SK-N-SH (cell line): Measurements from ENCODE around the gene FAM204A. TPM values are rescaled to one million over a fixed set of nuclear protein-coding genes. Genes with fewer than 3 reads are reported as not detected.

Experiments used
- CTCF ChIA-PET: fragments of 300-600, 350-600 bp; formaldehyde crosslinking; extraction: SDS; loops from one replicate; lab custom pipeline; 2021; lab: Yijun Ruan, JAX
- POLR2A ChIA-PET: fragments of 350-600 bp; sonication (Branson Sonifier 250); formaldehyde crosslinking; extraction: SDS; loops from one replicate; lab custom pipeline; 2020; ENCODE audit warnings: antibody characterized with exemption, inconsistent platforms; lab: Yijun Ruan, JAX
- DNase-seq: peaks from one replicate; pipeline ENCODE4 v3.0.0; 2012
- H2AFZ ChIP-seq: fragments of 200-600 bp; sonication (generic); 2 replicates; pipeline ENCODE4 v1.8.1; 2016; ENCODE audit warnings: antibody characterized with exemption, mild to moderate bottlenecking, low read depth
- H3F3A ChIP-seq: fragments of 200-600 bp; sonication (generic); replicated peaks from 2 replicates; pipeline ENCODE3; 2016; ENCODE audit warnings: antibody characterized with exemption, mild to moderate bottlenecking; ENCODE audit not compliant: insufficient read depth
- H3K27ac ChIP-seq, 2 experiments: fragments of 200-500 bp in 1 of 2; fragments of 200-600 bp in 1 of 2; sonication (Bioruptor generic) in 1 of 2; sonication (generic), shearing (Covaris generic) in 1 of 2; 2 replicates each; pipeline versions ENCODE4 v1.5.1 to v1.6.1; 2014 to 2016; ENCODE audit warnings: low read depth in 2 of 2, inconsistent platforms in 1 of 2, low read length in 1 of 2, mild to moderate bottlenecking in 1 of 2, mixed read lengths in 1 of 2
- H3K27me3 ChIP-seq: fragments of 200-600 bp; sonication (generic), shearing (Covaris generic); 2 replicates; pipeline ENCODE4 v1.6.1; 2016; ENCODE audit warnings: mixed run types; ENCODE audit not compliant: insufficient read depth
- H3K36me3 ChIP-seq, 2 experiments: fragments of 200-500 bp in 1 of 2; fragments of 200-600 bp in 1 of 2; sonication (Bioruptor generic) in 1 of 2; sonication (generic) in 1 of 2; replicated peaks in 1 of 2; 2 replicates each; pipeline versions ENCODE3 to v1.5.1; 2014 to 2016; ENCODE audit warnings: low read length in 1 of 2, mild to moderate bottlenecking in 1 of 2; ENCODE audit not compliant: insufficient read depth in 2 of 2, control insufficient read depth in 1 of 2
- H3K4me1 ChIP-seq, 2 experiments: fragments of 200-500 bp in 1 of 2; fragments of 200-600 bp in 1 of 2; sonication (Bioruptor generic) in 1 of 2; sonication (generic), shearing (Covaris generic) in 1 of 2; 2 replicates each; pipeline versions ENCODE4 v1.5.1 to v1.6.1; 2014 to 2016; ENCODE audit warnings: low read depth in 1 of 2, low read length in 1 of 2, mixed run types in 1 of 2; ENCODE audit not compliant: insufficient read depth in 2 of 2, control insufficient read depth in 1 of 2
- H3K4me2 ChIP-seq: fragments of 200-600 bp; sonication (generic), shearing (Covaris generic); 2 replicates; pipeline ENCODE4 v1.6.1; 2017; ENCODE audit warnings: mixed run types
- H3K4me3 ChIP-seq, 2 experiments: fragments of 200-500 bp in 1 of 2; fragments of 200-600 bp in 1 of 2; sonication (Bioruptor generic) in 1 of 2; sonication (generic), shearing (Covaris generic) in 1 of 2; 2 replicates each; pipeline versions ENCODE4 v1.5.1 to v1.8.1; 2014 to 2016; ENCODE audit warnings: low read depth in 2 of 2, inconsistent platforms in 1 of 2, low read length in 1 of 2, mild to moderate bottlenecking in 1 of 2, mixed read lengths in 1 of 2, moderate library complexity in 1 of 2
- H3K79me2 ChIP-seq: fragments of 200-600 bp; sonication (generic); 2 replicates; pipeline ENCODE4 v1.8.1; 2017; ENCODE audit warnings: mild to moderate bottlenecking; ENCODE audit not compliant: insufficient read depth
- H3K9ac ChIP-seq: fragments of 200-600 bp; sonication (generic); 2 replicates; pipeline ENCODE4 v1.6.1; 2017; ENCODE audit warnings: mixed run types
- H3K9me2 ChIP-seq: fragments of 200-600 bp; sonication (generic); 2 replicates; pipeline ENCODE4 v1.6.1; 2017; ENCODE audit warnings: mixed run types
- H3K9me3 ChIP-seq: fragments of 200-600 bp; sonication (generic); 2 replicates; pipeline ENCODE4 v1.6.1; 2017; ENCODE audit warnings: mixed run types, mild to moderate bottlenecking, moderate library complexity
- H4K20me1 ChIP-seq: fragments of 200-600 bp; sonication (generic); 2 replicates; pipeline ENCODE4 v1.6.1; 2017; ENCODE audit warnings: mild to moderate bottlenecking, mixed run types; ENCODE audit not compliant: insufficient read depth
- EZH2phosphoT487 ChIP-seq: fragments of 200-600 bp; sonication (generic); IDR thresholded peaks from 2 replicates; pipeline ENCODE4 v1.6.1; 2017; ENCODE audit warnings: low read depth, mixed run types, mild to moderate bottlenecking, antibody characterized with exemption, moderate library complexity, borderline replicate concordance
- FOSL2 ChIP-seq: IDR thresholded peaks from 2 replicates; pipeline ENCODE4 v1.4.0; 2012; ENCODE audit warnings: low read depth, mild to moderate bottlenecking, moderate library complexity, borderline replicate concordance
- FOXJ3 ChIP-seq: sonication (generic); formaldehyde crosslinking; IDR thresholded peaks from 2 replicates; pipeline ENCODE4 v1.5.1; 2020; ENCODE audit warnings: mild to moderate bottlenecking, missing genetic modification reagents
- FOXM1 ChIP-seq: IDR thresholded peaks from 2 replicates; pipeline ENCODE4 v1.4.0; 2012; ENCODE audit warnings: low read depth, mild to moderate bottlenecking
- GATA2 ChIP-seq: sonication (generic); formaldehyde crosslinking; IDR thresholded peaks from 2 replicates; pipeline ENCODE4 v1.5.0; 2020; ENCODE audit warnings: mild to moderate bottlenecking, missing genetic modification reagents
- NFIC ChIP-seq: IDR thresholded peaks from 2 replicates; pipeline ENCODE4 v1.4.0; 2012; ENCODE audit warnings: borderline replicate concordance
- NRF1 ChIP-seq: IDR thresholded peaks from 2 replicates; pipeline ENCODE4 v1.6.1; 2012; ENCODE audit warnings: low read depth, mild to moderate bottlenecking, low read length
- POLR2AphosphoS5 ChIP-seq: IDR thresholded peaks from 2 replicates; pipeline ENCODE4 v1.6.1; 2012; ENCODE audit warnings: low read depth, low read length
- RCOR1 ChIP-seq: fragments of 150-350 bp; IDR thresholded peaks from 2 replicates; pipeline ENCODE4 v1.6.1; 2017; ENCODE audit warnings: antibody characterized with exemption, low read length
- RFX5 ChIP-seq: IDR thresholded peaks from 2 replicates; pipeline ENCODE4 v1.6.1; 2012; ENCODE audit warnings: mild to moderate bottlenecking, improper control_type of control experiment, low read length
- RXRA ChIP-seq: IDR thresholded peaks from 2 replicates; pipeline ENCODE4 v1.4.0; 2012; ENCODE audit warnings: low read depth, mild to moderate bottlenecking, borderline replicate concordance
- TAF1 ChIP-seq: IDR thresholded peaks from 2 replicates; pipeline ENCODE4 v1.6.1; 2012; ENCODE audit warnings: low read depth, mild to moderate bottlenecking, low read length, moderate library complexity, borderline replicate concordance
- TCF12 ChIP-seq: IDR thresholded peaks from 2 replicates; pipeline ENCODE4 v1.4.0; 2012
- YY1 ChIP-seq: IDR thresholded peaks from 2 replicates; pipeline ENCODE4 v1.4.0; 2012; ENCODE audit warnings: low read depth, mild to moderate bottlenecking
- ZBTB33 ChIP-seq: IDR thresholded peaks from 2 replicates; pipeline ENCODE4 v1.4.0; 2012; ENCODE audit warnings: low read depth, borderline replicate concordance
- WGBS: methylation state at CpG from one replicate; pipeline ENCODE4 v1.1.6; 2017; ENCODE audit warnings: low lambda C conversion rate; 5-methylcytosine and 5-hydroxymethylcytosine counted together
- polyA plus RNA-seq, 3 experiments: library from polyadenylated mRNA; depleted of rRNA; stranded (reverse); fragments of >200 nt; gene quantifications; 2 replicates each; pipeline ENCODE4 v1.2.3, GENCODE V29; 2012
- TF ChIP-seq, protein P1 (sequence below): IDR thresholded peaks from 2 replicates; pipeline ENCODE4; 2012
- TF ChIP-seq, protein P2 (sequence below): fragments of 150-350 bp; IDR thresholded peaks from 2 replicates; pipeline ENCODE4 v1.6.1; 2016; ENCODE audit warnings: mild to moderate bottlenecking, low read depth, low read length

The FAM204A gene
- polyA plus RNA-seq, 1 of the 3 experiments (the other 2 are of a cell fraction), result 10.8 TPM

GRCh38 chr10:118298787-118299186 is 43.3 kb downstream of the FAM204A start:
- no peaks in the 10 kb centered on the region for H3K9me2 ChIP-seq
- H4K20me1 ChIP-seq, result no peaks in the 10 kb centered on the region
- ChIA-PET POLR2A (no interaction called here), CTCF (no interaction called here)
- H2AFZ ChIP-seq, result no peak overlapping the region
- H3K79me2 ChIP-seq, result no peaks in the 10 kb centered on the region
- H3K4me3 ChIP-seq, result no peak overlapping the region
- H3K4me1 ChIP-seq, result no peaks in the 10 kb centered on the region; a peak in 1 of 4 replicates
- TF ChIP-seq POLR2AphosphoS5 (no peak), RCOR1 (no peak)
- TF ChIP-seq, protein P1, sequence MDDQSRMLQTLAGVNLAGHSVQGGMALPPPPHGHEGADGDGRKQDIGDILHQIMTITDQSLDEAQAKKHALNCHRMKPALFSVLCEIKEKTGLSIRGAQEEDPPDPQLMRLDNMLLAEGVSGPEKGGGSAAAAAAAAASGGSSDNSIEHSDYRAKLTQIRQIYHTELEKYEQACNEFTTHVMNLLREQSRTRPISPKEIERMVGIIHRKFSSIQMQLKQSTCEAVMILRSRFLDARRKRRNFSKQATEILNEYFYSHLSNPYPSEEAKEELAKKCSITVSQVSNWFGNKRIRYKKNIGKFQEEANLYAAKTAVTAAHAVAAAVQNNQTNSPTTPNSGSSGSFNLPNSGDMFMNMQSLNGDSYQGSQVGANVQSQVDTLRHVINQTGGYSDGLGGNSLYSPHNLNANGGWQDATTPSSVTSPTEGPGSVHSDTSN, result no peak
- no peak overlapping the region for H3K9ac ChIP-seq
- no peaks in the 10 kb centered on the region for H3K27me3 ChIP-seq
- no peak for DNase-seq
- no peaks in the 10 kb centered on the region for H3K9me3 ChIP-seq
- H3K27ac ChIP-seq, result no peak overlapping the region
- no peak overlapping the region for H3K4me2 ChIP-seq
- WGBS, result 98% methylated on average over 7 of the region's 7 CpGs
- H3F3A ChIP-seq, result no peaks in the 10 kb centered on the region
- no peaks in the 10 kb centered on the region for H3K36me3 ChIP-seq

GRCh38 chr10:118291122-118291521 is 51.0 kb downstream of the FAM204A start:
- H3K27me3 ChIP-seq, result no peaks in the 10 kb centered on the region
- no peak overlapping the region for H3K27ac ChIP-seq
- no peak overlapping the region for H3K9ac ChIP-seq
- H3K4me3 ChIP-seq, result no peak overlapping the region
- H4K20me1 ChIP-seq, result no peaks in the 10 kb centered on the region
- no peaks in the 10 kb centered on the region for H3K36me3 ChIP-seq
- H3K9me3 ChIP-seq, result no peaks in the 10 kb centered on the region
- H2AFZ ChIP-seq, result no peak overlapping the region
- no peak overlapping the region for H3K4me2 ChIP-seq
- ChIA-PET POLR2A (no interaction called here), CTCF (interaction anchor here (1.5 kb wide), 1 partner anchor 31 kb away, joined by 6 read pairs; no protein-coding TSS in a partner anchor)
- no peak for DNase-seq
- no peaks in the 10 kb centered on the region for H3F3A ChIP-seq
- no peaks in the 10 kb centered on the region for H3K79me2 ChIP-seq
- H3K9me2 ChIP-seq, result no peaks in the 10 kb centered on the region
- peaks cover 0 to 11% of the 10 kb centered on the region in 2 experiments; a peak in 2 of 4 replicates for H3K4me1 ChIP-seq
- TF ChIP-seq RFX5, result no peak
- no peak for TF ChIP-seq TCF12
- no peak for TF ChIP-seq ZBTB33
- TF ChIP-seq EZH2phosphoT487, result no peak
- no peak for TF ChIP-seq GATA2 (CRISPR knock-in tag)
- no peak for TF ChIP-seq YY1
- no peak for TF ChIP-seq TAF1
- TF ChIP-seq FOXM1, result no peak
- no peak for TF ChIP-seq NFIC
- TF ChIP-seq FOSL2, result no peak
- TF ChIP-seq FOXJ3 (CRISPR knock-in tag), result no peak
- no peak for TF ChIP-seq NRF1
- no peak for TF ChIP-seq POLR2AphosphoS5
- TF ChIP-seq, protein P1, result no peak
- TF ChIP-seq, protein P2, sequence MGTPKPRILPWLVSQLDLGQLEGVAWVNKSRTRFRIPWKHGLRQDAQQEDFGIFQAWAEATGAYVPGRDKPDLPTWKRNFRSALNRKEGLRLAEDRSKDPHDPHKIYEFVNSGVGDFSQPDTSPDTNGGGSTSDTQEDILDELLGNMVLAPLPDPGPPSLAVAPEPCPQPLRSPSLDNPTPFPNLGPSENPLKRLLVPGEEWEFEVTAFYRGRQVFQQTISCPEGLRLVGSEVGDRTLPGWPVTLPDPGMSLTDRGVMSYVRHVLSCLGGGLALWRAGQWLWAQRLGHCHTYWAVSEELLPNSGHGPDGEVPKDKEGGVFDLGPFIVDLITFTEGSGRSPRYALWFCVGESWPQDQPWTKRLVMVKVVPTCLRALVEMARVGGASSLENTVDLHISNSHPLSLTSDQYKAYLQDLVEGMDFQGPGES, result no peak
- no peak for TF ChIP-seq RXRA
